Panc1 (cell line): ENCODE results near the gene UNC119B. TPM values are rescaled to one million over a fixed set of nuclear protein-coding genes. Genes with fewer than 3 reads are reported as not detected.

ENCODE experiments used
- ATAC-seq: fragments of 200-7000 bp; cut with Tn5 transposase; 2 replicates; pipeline ENCODE4 v1.9.1; 2020; ENCODE audit warnings: mild to moderate bottlenecking, moderate library complexity
- BruUV-seq: library from RNA; stranded (reverse); fragments of 400-500 nt; replicated peaks from 2 replicates; lab custom pipeline; 2021; lab: Mats Ljungman, UMichigan
- CTCF ChIA-PET: fragments of 300-600 bp; sonication (Branson Sonifier 250); formaldehyde crosslinking; loops from one replicate; lab custom pipeline; 2022; ENCODE audit warnings: antibody characterized with exemption; lab: Charles Lee
- POLR2A ChIA-PET: fragments of 300-600 bp; sonication (Branson Sonifier 250); formaldehyde crosslinking; loops from one replicate; lab custom pipeline; 2022; ENCODE audit warnings: antibody characterized with exemption; lab: Charles Lee
- DNase-seq: peaks from one replicate; pipeline ENCODE4 v3.0.0-alpha.2; 2010; ENCODE audit warnings: low read depth, low spot score
- H3K27ac ChIP-seq: 2 replicates; pipeline ENCODE4 v1.5.1; 2011; ENCODE audit warnings: mild to moderate bottlenecking, low read length, inconsistent platforms
- H3K27me3 ChIP-seq: fragments of 200-500 bp; sonication (Bioruptor generic); 2 replicates; pipeline ENCODE4 v1.6.0; 2014; ENCODE audit warnings: low read length, inconsistent platforms; ENCODE audit not compliant: control insufficient read depth, insufficient read depth
- H3K36me3 ChIP-seq: fragments of 200-500 bp; sonication (Bioruptor generic); 2 replicates; pipeline ENCODE4 v1.5.1; 2014; ENCODE audit warnings: inconsistent platforms, mild to moderate bottlenecking, low read length, moderate library complexity; ENCODE audit not compliant: control insufficient read depth, insufficient read depth
- H3K4me1 ChIP-seq: 2 replicates; pipeline ENCODE4 v1.5.1; 2011; ENCODE audit warnings: inconsistent platforms, mild to moderate bottlenecking, low read length, moderate library complexity; ENCODE audit not compliant: control insufficient read depth, insufficient read depth
- H3K4me3 ChIP-seq, 2 experiments: 2 replicates each; pipeline ENCODE4 v1.5.1; 2011 to 2012; ENCODE audit warnings: low read depth in 2 of 2, low read length in 2 of 2, mild to moderate bottlenecking in 2 of 2, inconsistent platforms in 1 of 2, moderate library complexity in 1 of 2
- H3K9me3 ChIP-seq: fragments of 200-500 bp; sonication (Bioruptor generic); 2 replicates; pipeline ENCODE4 v1.5.1; 2014; ENCODE audit warnings: low read depth, mild to moderate bottlenecking, inconsistent platforms, low read length, moderate library complexity; ENCODE audit not compliant: control insufficient read depth, insufficient read depth
- POLR2AphosphoS5 ChIP-seq: IDR thresholded peaks from 2 replicates; pipeline ENCODE4 v1.6.1; 2012; ENCODE audit warnings: mild to moderate bottlenecking, low read depth, low read length, moderate library complexity
- SIN3A ChIP-seq: IDR thresholded peaks from 2 replicates; pipeline ENCODE4 v1.6.1; 2012; ENCODE audit warnings: low read depth, mild to moderate bottlenecking, low read length, moderate library complexity, borderline replicate concordance; ENCODE audit not compliant: insufficient read depth
- TCF7L2 ChIP-seq: IDR thresholded peaks from 2 replicates; pipeline ENCODE4 v1.6.1; 2011; ENCODE audit warnings: mild to moderate bottlenecking, low read depth, low read length, inconsistent platforms
- in situ Hi-C: cut with HindIII; loops from 2 replicates; pipeline ENCODE4 v1.10.0; 2016; ENCODE audit warnings: low sequenced_read_pairs, low pct_unique_long_range_greater_than_20kb
- intact Hi-C: fragments of 100-400 bp; cut with micrococcal nuclease; formaldehyde crosslinking; loops from one replicate; pipeline ENCODE4 v1.10.0; 2022; ENCODE audit not compliant: unreplicated experiment
- total RNA-seq: library from RNA; stranded (reverse); gene quantifications from one replicate; pipeline ENCODE4 v1.2.1, GENCODE V29; 2021; ENCODE audit not compliant: unreplicated experiment
- TF ChIP-seq, protein P1 (sequence below): fragments of 450-650 bp; IDR thresholded peaks from 2 replicates; pipeline ENCODE4 v1.5.1; 2017; ENCODE audit warnings: mild to moderate bottlenecking
- TF ChIP-seq, protein P2 (sequence below), 2 experiments: IDR thresholded peaks; 2 replicates each; pipeline ENCODE4 v1.6.1; 2011 to 2012; ENCODE audit warnings: low read depth in 2 of 2, control low read depth in 1 of 2, low read length in 1 of 2, mild to moderate bottlenecking in 1 of 2, moderate library complexity in 1 of 2; ENCODE audit not compliant: insufficient read depth in 1 of 2

UNC119B gene
- total RNA-seq, 1 experiment from 2014 or later = 26.0 TPM

DNA sequence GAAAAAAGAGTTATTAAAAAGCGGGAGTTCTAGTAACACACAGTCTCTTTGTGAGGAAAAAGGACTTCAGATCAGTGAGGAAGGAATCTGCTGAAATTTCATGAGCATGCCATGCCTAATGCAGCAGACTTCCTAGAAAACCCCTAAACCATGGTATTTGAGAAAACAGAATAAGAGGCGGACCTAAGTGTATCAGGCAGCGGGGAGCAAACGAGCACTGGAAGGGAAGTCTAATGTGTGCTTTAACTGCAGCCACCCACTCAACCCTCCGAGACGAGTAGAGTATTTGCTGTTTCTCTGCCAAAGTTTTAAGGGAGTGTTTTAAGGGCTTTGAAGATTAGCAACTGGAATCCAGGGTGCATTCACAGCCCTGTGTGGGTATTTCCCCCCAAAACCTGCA, 51.8 kb downstream of the UNC119B start:
- no peaks in the 10 kb centered on the region; the same call in 1 of the 2 replicates for H3K36me3 ChIP-seq
- BruUV-seq = no TSS peak
- CTCF ChIA-PET = no interaction called here
- intact Hi-C loops (loop anchor here (2.0 kb wide), 1 partner anchor 19 kb away; no protein-coding TSS in a partner anchor), in situ Hi-C loops (no loop called here)
- no peaks in the 10 kb centered on the region for H3K9me3 ChIP-seq
- DNase-seq (no peak), ATAC-seq (no peak)
- H3K27ac ChIP-seq = no peak overlapping the region
- POLR2A ChIA-PET = no interaction called here
- no peak overlapping the region for H3K4me3 ChIP-seq
- H3K4me1 ChIP-seq = no peaks in the 10 kb centered on the region
- TF ChIP-seq SIN3A = no peak
- TF ChIP-seq TCF7L2 = no peak
- TF ChIP-seq, protein P1, sequence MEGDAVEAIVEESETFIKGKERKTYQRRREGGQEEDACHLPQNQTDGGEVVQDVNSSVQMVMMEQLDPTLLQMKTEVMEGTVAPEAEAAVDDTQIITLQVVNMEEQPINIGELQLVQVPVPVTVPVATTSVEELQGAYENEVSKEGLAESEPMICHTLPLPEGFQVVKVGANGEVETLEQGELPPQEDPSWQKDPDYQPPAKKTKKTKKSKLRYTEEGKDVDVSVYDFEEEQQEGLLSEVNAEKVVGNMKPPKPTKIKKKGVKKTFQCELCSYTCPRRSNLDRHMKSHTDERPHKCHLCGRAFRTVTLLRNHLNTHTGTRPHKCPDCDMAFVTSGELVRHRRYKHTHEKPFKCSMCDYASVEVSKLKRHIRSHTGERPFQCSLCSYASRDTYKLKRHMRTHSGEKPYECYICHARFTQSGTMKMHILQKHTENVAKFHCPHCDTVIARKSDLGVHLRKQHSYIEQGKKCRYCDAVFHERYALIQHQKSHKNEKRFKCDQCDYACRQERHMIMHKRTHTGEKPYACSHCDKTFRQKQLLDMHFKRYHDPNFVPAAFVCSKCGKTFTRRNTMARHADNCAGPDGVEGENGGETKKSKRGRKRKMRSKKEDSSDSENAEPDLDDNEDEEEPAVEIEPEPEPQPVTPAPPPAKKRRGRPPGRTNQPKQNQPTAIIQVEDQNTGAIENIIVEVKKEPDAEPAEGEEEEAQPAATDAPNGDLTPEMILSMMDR = no peak
- TF ChIP-seq POLR2AphosphoS5 = no peak
- TF ChIP-seq, protein P2, sequence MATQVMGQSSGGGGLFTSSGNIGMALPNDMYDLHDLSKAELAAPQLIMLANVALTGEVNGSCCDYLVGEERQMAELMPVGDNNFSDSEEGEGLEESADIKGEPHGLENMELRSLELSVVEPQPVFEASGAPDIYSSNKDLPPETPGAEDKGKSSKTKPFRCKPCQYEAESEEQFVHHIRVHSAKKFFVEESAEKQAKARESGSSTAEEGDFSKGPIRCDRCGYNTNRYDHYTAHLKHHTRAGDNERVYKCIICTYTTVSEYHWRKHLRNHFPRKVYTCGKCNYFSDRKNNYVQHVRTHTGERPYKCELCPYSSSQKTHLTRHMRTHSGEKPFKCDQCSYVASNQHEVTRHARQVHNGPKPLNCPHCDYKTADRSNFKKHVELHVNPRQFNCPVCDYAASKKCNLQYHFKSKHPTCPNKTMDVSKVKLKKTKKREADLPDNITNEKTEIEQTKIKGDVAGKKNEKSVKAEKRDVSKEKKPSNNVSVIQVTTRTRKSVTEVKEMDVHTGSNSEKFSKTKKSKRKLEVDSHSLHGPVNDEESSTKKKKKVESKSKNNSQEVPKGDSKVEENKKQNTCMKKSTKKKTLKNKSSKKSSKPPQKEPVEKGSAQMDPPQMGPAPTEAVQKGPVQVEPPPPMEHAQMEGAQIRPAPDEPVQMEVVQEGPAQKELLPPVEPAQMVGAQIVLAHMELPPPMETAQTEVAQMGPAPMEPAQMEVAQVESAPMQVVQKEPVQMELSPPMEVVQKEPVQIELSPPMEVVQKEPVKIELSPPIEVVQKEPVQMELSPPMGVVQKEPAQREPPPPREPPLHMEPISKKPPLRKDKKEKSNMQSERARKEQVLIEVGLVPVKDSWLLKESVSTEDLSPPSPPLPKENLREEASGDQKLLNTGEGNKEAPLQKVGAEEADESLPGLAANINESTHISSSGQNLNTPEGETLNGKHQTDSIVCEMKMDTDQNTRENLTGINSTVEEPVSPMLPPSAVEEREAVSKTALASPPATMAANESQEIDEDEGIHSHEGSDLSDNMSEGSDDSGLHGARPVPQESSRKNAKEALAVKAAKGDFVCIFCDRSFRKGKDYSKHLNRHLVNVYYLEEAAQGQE (IDR thresholded peaks at IDR 0.05; ENCODE audit: insufficient read depth in 1 of 2, low read depth in 2 of 2, low read length in 1 of 2) = no peak
- no peaks in the 10 kb centered on the region for H3K27me3 ChIP-seq

DNA sequence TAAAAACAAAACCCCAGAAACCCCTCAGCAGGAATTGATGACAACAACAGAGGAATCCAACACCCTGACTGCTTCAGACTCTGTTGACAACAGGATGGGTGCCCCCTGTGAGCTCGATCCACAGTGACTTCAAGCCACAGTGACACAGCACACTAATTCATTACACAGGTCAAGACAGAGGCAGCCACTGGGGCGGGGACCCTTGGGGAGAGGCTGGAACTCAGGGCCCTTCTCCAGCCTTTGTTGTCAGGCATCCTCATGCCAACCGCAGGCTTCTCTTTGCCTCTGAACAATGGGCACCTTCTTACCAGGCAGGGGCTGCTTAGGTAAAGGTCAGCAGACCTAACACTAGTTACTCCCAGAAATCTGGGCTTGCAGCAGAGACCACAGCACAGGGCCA, 53.0 kb downstream of the UNC119B start:
- ATAC-seq = no peak
- H3K4me1 ChIP-seq = no peaks in the 10 kb centered on the region
- CTCF ChIA-PET = interaction anchor here (0.5 kb wide), 1 partner anchor 713 kb away, joined by 3 read pairs; no protein-coding TSS in a partner anchor

More for the DNA sequence above, 53.0 kb downstream of the UNC119B start:
- no peaks in the 10 kb centered on the region for H3K27me3 ChIP-seq
- in situ Hi-C loops (no loop called here), intact Hi-C loops (loop anchor here (2.0 kb wide), 1 partner anchor 18 kb away; no protein-coding TSS in a partner anchor)
- no TSS peak for BruUV-seq
- H3K4me3 ChIP-seq = no peak overlapping the region
- no peaks in the 10 kb centered on the region for H3K9me3 ChIP-seq
- peaks cover 3% of the 10 kb centered on the region; the same call in 1 of the 2 replicates for H3K36me3 ChIP-seq
- no peak for DNase-seq
- POLR2A ChIA-PET = no interaction called here
- TF ChIP-seq, protein P1 = no peak
- TF ChIP-seq, protein P2 (IDR thresholded peaks at IDR 0.05; ENCODE audit: insufficient read depth in 1 of 2, low read depth in 2 of 2, low read length in 1 of 2) = no peak
- no peak for TF ChIP-seq TCF7L2
- TF ChIP-seq SIN3A = no peak
- no peak for TF ChIP-seq POLR2AphosphoS5
- no peak overlapping the region for H3K27ac ChIP-seq
